ENCODE results near the gene ADRM1.

ADRM1 gene

GRCh38 chr20:62313021-62313420, 10.2 kb downstream of the ADRM1 start:
- no peak for DNase-seq

- no peak for DNase-seq
Measured at GRCh38 chr20:62313460-62314338, 10.9 kb downstream of the ADRM1 start.

- no peak for DNase-seq
Measured at GRCh38 chr20:62314339-62314638, 11.5 kb downstream of the ADRM1 start.

- no peak for DNase-seq
Measured at GRCh38 chr20:62314711-62315302, 12.0 kb downstream of the ADRM1 start.

- DNase-seq = no peak
Measured at GRCh38 chr20:62315773-62316172, 13.0 kb downstream of the ADRM1 start.

GRCh38 chr20:62316331-62317166, 13.8 kb downstream of the ADRM1 start:
- DNase-seq = no peak

- no peak for DNase-seq
Measured at GRCh38 chr20:62317167-62317655, 14.4 kb downstream of the ADRM1 start.

GRCh38 chr20:62318400-62319345, 15.9 kb downstream of the ADRM1 start:
- no peak for DNase-seq

- DNase-seq = no peak
Measured at GRCh38 chr20:62319346-62319909, 16.6 kb downstream of the ADRM1 start.

GRCh38 chr20:62320581-62321354, 18.0 kb downstream of the ADRM1 start:
- DNase-seq = no peak

GRCh38 chr20:62321521-62321948, 18.7 kb downstream of the ADRM1 start:
- peak; percentile 48 for DNase-seq

- DNase-seq = no peak
Measured at GRCh38 chr20:62321975-62322374, 19.2 kb downstream of the ADRM1 start.

- DNase-seq = no peak
Measured at GRCh38 chr20:62322492-62323041, 19.8 kb downstream of the ADRM1 start.

- DNase-seq = no peak
Measured at GRCh38 chr20:62323146-62323979, 20.6 kb downstream of the ADRM1 start.

- no peak for DNase-seq
Measured at GRCh38 chr20:62323980-62324906, 21.4 kb downstream of the ADRM1 start.

GRCh38 chr20:62325172-62325905, 22.5 kb downstream of the ADRM1 start:
- no peak for DNase-seq

- no peak for DNase-seq
Measured at GRCh38 chr20:62326559-62326958, 23.8 kb downstream of the ADRM1 start.

All from stimulated activated CD4-positive, alpha-beta T cell treated with anti-CD3 and anti-CD28 coated beads, Interleukin-1b, Interleukin-23, amount 100 ng/mL, for 48 hours (primary cell).